Common myeloid progenitor, CD34-positive (primary cell): Measurements from ENCODE around the gene ATP9B.

Source experiments
- CTCF ChIA-PET: fragments of 350-600 bp; sonication (Branson Sonifier 250); formaldehyde crosslinking; loops from one replicate; lab custom pipeline; 2021; ENCODE audit warnings: antibody characterized with exemption; lab: Charles Lee
- POLR2A ChIA-PET: fragments of 350-600 bp; sonication (Branson Sonifier 250); formaldehyde crosslinking; loops from one replicate; lab custom pipeline; 2021; ENCODE audit warnings: antibody characterized with exemption; lab: Charles Lee
- DNase-seq, 3 donors: peaks; one replicate each; pipeline versions ENCODE4 v3.0.0 to v3.0.0-alpha.2; 2013
- H3K27ac ChIP-seq, 2 experiments: 1 replicate in 1 of 2; 2 replicates in 1 of 2; pipeline ENCODE4 v1.7.0; 2013; ENCODE audit warnings: inconsistent platforms in 2 of 2, low read length in 2 of 2, mild to moderate bottlenecking in 2 of 2, low read depth in 1 of 2, moderate library complexity in 1 of 2; ENCODE audit not compliant: severe bottlenecking in 2 of 2, insufficient read depth in 1 of 2, poor library complexity in 1 of 2
- H3K27me3 ChIP-seq, 5 experiments: replicated peaks in 2 of 5; 1 replicate in 3 of 5; 2 replicates in 2 of 5; pipeline versions ENCODE4 v1.6.1 to v1.7.0; 2013; ENCODE audit warnings: low read length in 4 of 5, mild to moderate bottlenecking in 2 of 5, moderate library complexity in 2 of 5, inconsistent platforms in 1 of 5; ENCODE audit not compliant: insufficient read depth in 5 of 5, control insufficient read depth in 4 of 5
- H3K36me3 ChIP-seq, 4 experiments: 1 replicate in 2 of 4; 2 replicates in 2 of 4; pipeline versions ENCODE4 v1.6.1 to v1.7.0; 2013; ENCODE audit warnings: low read length in 3 of 4, control low read depth in 1 of 4, mild to moderate bottlenecking in 1 of 4; ENCODE audit not compliant: control insufficient read depth in 4 of 4, insufficient read depth in 4 of 4
- H3K4me1 ChIP-seq, 4 experiments: 1 replicate in 3 of 4; 2 replicates in 1 of 4; pipeline versions ENCODE4 v1.6.1 to v1.7.1; 2013; ENCODE audit warnings: low read length in 3 of 4, mild to moderate bottlenecking in 3 of 4, control low read depth in 1 of 4, inconsistent platforms in 1 of 4, moderate library complexity in 1 of 4; ENCODE audit not compliant: control insufficient read depth in 4 of 4, insufficient read depth in 4 of 4; ENCODE audit errors: control extremely low read depth in 1 of 4
- H3K4me3 ChIP-seq, 7 experiments: 1 replicate in 4 of 7; 2 replicates in 3 of 7; pipeline versions ENCODE4 v1.5.1 to v1.7.0; 2013; ENCODE audit warnings: mild to moderate bottlenecking in 7 of 7, low read length in 6 of 7, moderate library complexity in 6 of 7, inconsistent platforms in 2 of 7, low read depth in 2 of 7, control low read depth in 1 of 7; ENCODE audit not compliant: insufficient read depth in 4 of 7, control insufficient read depth in 1 of 7; ENCODE audit errors: extremely low read depth in 1 of 7
- H3K9me3 ChIP-seq, 5 experiments: 1 replicate in 4 of 5; 2 replicates in 1 of 5; pipeline versions ENCODE4 v1.6.1 to v1.7.1; 2013; ENCODE audit warnings: low read length in 4 of 5, mild to moderate bottlenecking in 2 of 5, inconsistent platforms in 1 of 5, low read depth in 1 of 5, moderate library complexity in 1 of 5; ENCODE audit not compliant: control insufficient read depth in 4 of 5, insufficient read depth in 2 of 5; ENCODE audit errors: control extremely low read depth in 1 of 5
- WGBS: methylation state at CpG from one replicate; pipeline ENCODE4 v1.1.5; 2013; ENCODE audit not compliant: insufficient coverage; 5-methylcytosine and 5-hydroxymethylcytosine counted together

ATP9B gene

DNA sequence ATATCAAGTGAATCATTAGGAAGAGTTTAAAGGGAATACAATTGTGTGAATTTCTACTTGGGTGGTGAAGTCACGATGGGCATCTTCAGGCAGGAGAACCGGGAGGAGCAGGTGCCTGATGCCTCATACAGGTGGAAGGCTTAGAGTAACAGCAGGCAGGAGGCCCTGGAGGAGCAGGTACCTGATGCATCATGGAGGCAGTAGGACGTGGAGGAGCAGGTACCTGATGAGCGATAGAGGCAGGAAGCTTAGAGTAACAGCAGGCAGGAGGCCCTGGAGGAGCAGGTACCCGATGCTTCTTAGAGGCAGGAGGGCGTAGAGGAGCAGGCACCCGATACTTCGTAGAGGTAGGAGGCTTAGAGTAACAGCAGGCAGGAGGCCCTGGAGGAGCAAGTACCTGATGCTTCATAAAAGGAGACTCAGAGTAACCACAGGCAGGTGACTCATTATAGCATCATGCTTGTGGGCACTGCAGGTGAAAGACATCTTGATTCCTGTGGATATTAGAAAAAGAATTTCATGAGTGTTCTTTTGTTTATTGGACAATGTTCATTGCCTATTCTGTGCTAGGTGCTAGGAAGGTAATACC, 133.9 kb downstream of the ATP9B start:
- no peak for DNase-seq
- 98% methylated on average over 8 of the region's 8 CpGs for WGBS
- H3K4me3 ChIP-seq = no peak overlapping the region
- H3K36me3 ChIP-seq = peaks cover 2 to 13% (median 11%) of the 10 kb centered on the region in 4 experiments
- ChIA-PET POLR2A (no interaction called here), CTCF (no interaction called here)
- no peak overlapping the region for H3K27ac ChIP-seq
- no peaks in the 10 kb centered on the region for H3K27me3 ChIP-seq
- H3K4me1 ChIP-seq = no peaks in the 10 kb centered on the region
- peaks cover 0 to 2% (median 0%) of the 10 kb centered on the region in 5 experiments for H3K9me3 ChIP-seq

DNA sequence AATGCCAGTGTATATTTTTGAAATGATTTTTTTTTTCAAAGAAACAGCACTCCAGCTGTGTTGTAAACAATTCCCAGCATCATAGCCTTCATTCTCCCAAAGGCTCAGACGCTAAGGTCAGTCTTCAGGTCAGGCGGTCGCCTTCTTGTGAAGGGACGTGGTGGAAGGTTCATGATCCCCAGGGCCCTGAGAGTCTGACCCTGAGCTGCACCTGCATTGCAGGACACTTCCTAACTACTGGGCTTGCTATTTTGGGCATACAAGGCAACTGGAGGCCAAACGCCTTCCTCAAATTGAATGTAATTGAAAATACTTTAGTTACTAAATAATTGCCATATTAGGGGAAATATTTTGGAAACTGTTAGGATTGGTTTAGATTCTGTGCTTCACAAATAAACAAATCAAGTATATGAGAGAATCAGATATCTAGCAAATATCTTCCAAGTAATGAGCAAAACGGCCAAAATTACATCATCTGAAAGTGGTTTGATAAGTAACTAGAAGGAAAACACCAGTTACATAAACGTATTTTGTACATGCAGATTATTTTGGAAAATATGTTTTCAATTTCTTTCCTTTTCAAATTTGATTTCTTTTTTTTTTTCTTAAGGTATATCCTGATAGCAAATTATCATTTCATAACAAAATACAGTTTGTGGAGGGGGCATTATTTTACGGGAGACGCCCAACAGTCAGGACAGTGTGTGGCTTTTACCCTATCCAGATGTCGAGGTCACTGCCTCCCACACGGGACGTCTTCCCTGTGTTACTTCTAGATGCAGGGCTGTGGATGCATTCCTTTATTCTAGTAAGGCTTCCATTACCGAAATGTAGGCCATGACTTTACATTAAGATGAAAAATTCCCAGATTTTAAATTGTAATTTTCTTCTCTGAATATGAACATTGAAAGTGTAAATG, 136.0 kb downstream of the ATP9B start:
- H3K27ac ChIP-seq = no peak overlapping the region
- POLR2A ChIA-PET = no interaction called here
- no peak for DNase-seq
- peaks cover 2 to 22% (median 12%) of the 10 kb centered on the region in 4 experiments for H3K36me3 ChIP-seq
- no peak overlapping the region for H3K4me3 ChIP-seq
- 100% methylated on average over 4 of the region's 13 CpGs for WGBS
- H3K9me3 ChIP-seq = peaks cover 0 to 2% (median 0%) of the 10 kb centered on the region in 5 experiments
- no peaks in the 10 kb centered on the region for H3K27me3 ChIP-seq
- no peaks in the 10 kb centered on the region for H3K4me1 ChIP-seq
- CTCF ChIA-PET = no interaction called here

DNA sequence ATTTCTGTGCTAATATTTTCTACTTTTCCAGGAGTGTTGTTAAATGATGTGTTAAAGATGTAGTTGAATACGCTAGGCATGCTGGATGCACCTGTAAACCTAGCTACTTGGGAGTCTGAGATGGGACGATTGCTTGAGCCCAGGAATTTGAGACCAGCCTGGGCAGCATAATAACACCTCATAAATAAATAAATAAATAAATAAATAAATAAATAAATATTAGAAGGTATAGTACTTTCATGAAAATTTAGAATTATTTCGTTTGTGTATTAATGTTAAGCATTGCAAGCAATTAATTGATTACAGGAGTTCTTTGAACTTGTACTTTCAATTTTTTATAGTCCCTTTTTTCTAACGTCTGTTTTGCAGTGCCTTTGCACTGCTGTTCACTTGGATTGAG, 137.2 kb downstream of the ATP9B start:
- H3K27ac ChIP-seq = no peak overlapping the region
- no peaks in the 10 kb centered on the region for H3K27me3 ChIP-seq
- peaks cover 2 to 23% (median 12%) of the 10 kb centered on the region in 4 experiments for H3K36me3 ChIP-seq
- ChIA-PET CTCF (interaction anchor here (1.7 kb wide), 1 partner anchor 10 kb away, joined by 3 read pairs; no protein-coding TSS in a partner anchor), POLR2A (no interaction called here)
- no peaks in the 10 kb centered on the region for H3K9me3 ChIP-seq
- H3K4me3 ChIP-seq = no peak overlapping the region
- H3K4me1 ChIP-seq = no peaks in the 10 kb centered on the region
- no CpG with 5 or more reads among the region's 4 CpGs for WGBS
- no peak for DNase-seq

DNA sequence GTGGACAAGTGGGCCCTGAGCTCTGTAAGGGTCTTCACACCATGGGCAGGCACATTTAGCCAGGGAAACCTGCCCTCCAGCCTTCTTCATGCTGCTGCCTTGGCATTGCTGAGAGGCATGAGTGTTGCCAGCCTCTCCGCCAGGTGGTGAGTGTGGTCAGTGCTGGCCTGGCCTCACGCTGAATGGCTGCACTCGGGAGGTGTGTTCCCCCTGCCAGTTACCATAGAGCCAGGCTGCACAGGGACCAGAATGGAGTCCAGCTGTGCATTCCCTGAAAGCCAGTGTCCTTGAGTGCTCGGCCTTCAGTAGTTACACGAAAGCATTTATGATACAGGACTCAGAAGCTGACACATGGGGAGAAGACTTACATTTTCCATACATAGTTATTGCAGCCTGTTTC, 139.7 kb downstream of the ATP9B start:
- Histone ChIP-seq H3K9me3 (no peaks in the 10 kb centered on the region), H3K4me3 (no peak overlapping the region), H3K27me3 (no peaks in the 10 kb centered on the region), H3K4me1 (no peaks in the 10 kb centered on the region), H3K27ac (no peak overlapping the region), H3K36me3 (peaks cover 2 to 23% (median 12%) of the 10 kb centered on the region in 4 experiments)
- POLR2A ChIA-PET = no interaction called here
- DNase-seq = no peak
- CTCF ChIA-PET = interaction anchor here (0.9 kb wide), 1 partner anchor 14 kb away, joined by 3 read pairs; no protein-coding TSS in a partner anchor
- WGBS = 100% methylated on average over 3 of the region's 5 CpGs

DNA sequence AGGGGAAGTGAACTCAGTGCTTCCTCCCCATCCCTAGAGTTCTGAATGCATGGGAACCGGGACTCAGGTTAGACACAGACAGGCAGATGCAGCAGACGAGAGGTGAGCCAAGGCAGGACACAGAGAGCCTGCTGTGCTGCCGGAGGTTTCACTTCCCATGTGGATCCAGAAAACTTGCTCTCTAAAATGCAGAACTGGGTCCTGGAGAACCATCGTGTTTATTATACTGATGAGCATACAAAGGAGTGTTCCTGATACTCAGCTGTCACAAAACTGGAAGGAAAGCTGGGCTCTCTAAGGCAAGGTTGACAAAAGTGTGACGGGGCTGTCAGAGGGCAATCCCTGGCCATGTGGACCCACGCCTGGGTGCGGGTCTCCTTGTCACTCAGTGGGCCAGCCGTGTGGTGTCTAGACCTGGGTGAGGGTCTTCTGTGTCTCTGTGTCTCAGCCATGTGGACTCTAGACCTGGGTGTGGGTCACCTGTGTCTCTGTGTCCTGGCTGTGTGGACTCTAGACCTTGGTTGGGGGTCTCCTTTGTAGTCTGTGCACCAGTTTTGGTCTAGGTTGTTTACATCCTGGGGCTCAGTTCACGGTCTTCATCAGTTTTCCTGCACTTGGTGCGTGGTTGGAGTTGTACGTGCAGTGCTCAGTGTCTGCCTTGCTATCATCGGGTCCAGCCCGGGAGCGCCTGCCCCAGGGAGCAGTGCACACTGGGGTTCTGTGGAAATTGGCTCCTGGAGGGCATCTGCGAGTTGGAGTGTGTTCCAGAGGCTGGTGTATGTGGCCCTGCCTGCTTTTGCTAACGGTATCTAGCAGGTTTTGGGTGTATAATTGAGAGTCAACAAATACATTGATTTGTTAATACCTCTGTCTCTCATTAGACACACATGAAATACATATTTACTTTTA, 141.1 kb downstream of the ATP9B start:
- no peak for DNase-seq
- Histone ChIP-seq H3K27me3 (no peaks in the 10 kb centered on the region), H3K4me1 (no peaks in the 10 kb centered on the region), H3K9me3 (no peaks in the 10 kb centered on the region), H3K27ac (no peak overlapping the region), H3K36me3 (peaks cover 2 to 23% (median 12%) of the 10 kb centered on the region in 4 experiments), H3K4me3 (no peak overlapping the region)
- ChIA-PET CTCF (interaction anchor here (0.9 kb wide), 1 partner anchor 15 kb away, joined by 3 read pairs; no protein-coding TSS in a partner anchor), POLR2A (no interaction called here)
- over 99% methylated on average over 15 of the region's 16 CpGs for WGBS

DNA sequence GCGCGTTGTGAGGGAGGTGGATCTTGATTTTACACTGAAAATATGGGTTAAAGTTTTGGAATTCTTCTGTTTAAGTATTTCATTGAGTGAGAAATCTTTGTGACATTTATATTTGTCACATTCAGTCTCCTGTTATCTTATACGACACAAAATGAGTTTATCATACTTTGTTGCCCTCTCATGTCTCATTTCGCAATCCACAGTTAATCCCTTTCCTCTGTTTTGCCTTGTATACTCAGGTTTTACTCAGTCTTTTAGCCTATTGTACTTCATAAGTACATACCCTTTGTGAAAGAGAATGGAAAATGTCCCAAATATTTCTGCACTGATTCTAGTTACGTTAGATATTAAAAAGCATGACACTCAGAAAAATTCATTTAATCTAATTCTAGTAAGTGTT, 142.7 kb downstream of the ATP9B start:
- no peaks in the 10 kb centered on the region for H3K4me1 ChIP-seq
- H3K27ac ChIP-seq = no peak overlapping the region
- no peak for DNase-seq
- 88% methylated on average over 4 of the region's 5 CpGs for WGBS
- no peak overlapping the region for H3K4me3 ChIP-seq
- no peaks in the 10 kb centered on the region for H3K27me3 ChIP-seq
- CTCF ChIA-PET = no interaction called here
- no peaks in the 10 kb centered on the region for H3K9me3 ChIP-seq
- H3K36me3 ChIP-seq = peaks cover 2 to 20% (median 10%) of the 10 kb centered on the region in 4 experiments
- POLR2A ChIA-PET = no interaction called here
